ENCODE data around the gene ARMC2.
"Not testable (repeated sequence)": the region's sequence is repeated elsewhere in the genome, so short reads cannot be mapped to it uniquely, and the experiment has no call there.

The ARMC2 gene

DNA sequence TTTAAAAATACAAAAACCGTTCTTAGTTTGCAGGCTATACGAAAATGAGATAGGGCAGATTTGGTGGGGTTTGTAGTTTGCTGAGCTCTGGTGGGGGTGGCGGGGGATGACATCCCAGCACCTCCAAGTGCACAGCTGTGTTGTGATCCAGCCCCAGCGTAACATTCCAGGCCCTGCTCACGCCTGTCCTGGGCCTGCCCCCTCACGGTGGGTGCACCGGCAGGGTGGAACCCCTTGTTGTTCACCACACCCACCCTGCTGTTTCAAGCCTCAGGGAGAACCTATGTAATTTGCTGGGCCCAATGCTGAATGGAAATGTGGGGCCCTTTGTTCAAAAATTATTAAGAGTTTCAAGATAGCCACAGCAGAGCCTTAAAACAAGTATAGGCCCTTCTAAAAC is 25.0 kb downstream of the ARMC2 start:
- H3K4me3 Mint-ChIP-seq, result no peak overlapping the region
- DNase-seq (no peak), ATAC-seq (no peak)
- H3K36me3 Mint-ChIP-seq (ENCODE audit: low read depth), result peaks cover 6% of the 10 kb centered on the region
- H3K27ac Mint-ChIP-seq, result no peak overlapping the region
- no peaks in the 10 kb centered on the region for H3K27me3 Mint-ChIP-seq
- H3K4me1 Mint-ChIP-seq, result peaks cover 43% of the 10 kb centered on the region
- H3K9me3 Mint-ChIP-seq, result no peaks in the 10 kb centered on the region

DNA sequence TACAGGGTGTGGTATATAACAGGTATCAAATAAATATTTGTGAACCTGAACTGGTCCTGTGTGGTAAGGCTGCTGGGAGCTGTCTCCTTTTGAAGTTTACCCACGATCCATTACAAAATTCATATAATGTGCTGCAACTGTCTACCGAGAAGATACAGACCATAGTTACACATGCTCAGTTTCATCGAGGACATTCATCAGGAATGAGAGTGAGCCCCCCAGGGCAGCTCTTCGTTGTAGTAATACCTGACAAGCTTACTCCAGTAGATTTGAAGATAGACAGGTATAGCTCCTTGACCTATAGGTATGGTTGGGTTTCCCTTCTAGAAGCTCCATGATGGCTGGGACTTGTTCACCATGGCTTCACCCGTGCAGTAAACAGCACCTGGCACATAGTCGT is 25.7 kb downstream of the ARMC2 start:
- DNase-seq, result no peak
- Mint-ChIP-seq H3K9me3 (no peaks in the 10 kb centered on the region), H3K4me1 (peaks cover 43% of the 10 kb centered on the region), H3K27ac (peak overlapping the region; percentile 70), H3K4me3 (peak overlapping the region; percentile 59), H3K27me3 (no peaks in the 10 kb centered on the region), H3K36me3 (ENCODE audit: low read depth) (peaks cover 6% of the 10 kb centered on the region)
- ATAC-seq, result no peak

DNA sequence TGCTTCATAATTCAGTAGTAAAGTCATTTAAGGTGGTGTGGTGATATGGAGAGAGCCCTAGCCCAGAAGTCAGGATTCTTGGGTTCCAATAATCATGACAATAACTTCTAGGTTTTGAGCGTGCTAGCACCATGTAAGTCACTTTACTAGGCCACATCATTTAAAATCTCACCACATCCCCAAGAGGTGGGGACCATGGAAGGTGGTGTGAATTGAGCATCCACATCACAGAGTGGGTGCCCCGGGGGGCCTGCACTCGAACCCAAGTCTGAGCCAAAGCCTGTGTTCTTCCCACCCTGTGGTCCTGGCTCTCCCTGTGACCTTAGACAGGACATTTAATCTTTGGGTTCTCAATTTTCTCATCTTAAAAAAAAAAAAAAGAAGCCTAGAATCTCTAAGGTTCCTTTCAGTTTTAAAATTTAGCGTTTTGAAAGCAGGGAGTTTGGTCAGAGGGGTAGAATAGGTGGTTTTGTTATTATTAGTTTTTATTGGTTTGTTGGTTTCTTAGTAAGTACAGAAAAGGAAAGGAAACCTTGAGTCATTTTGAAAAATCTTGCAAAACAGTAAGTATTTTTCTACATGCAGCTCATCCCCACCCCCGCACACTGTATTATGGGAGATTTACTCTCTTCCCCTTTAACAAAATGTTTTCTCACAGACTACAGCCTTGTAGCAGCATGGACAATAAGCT is 26.4 kb downstream of the ARMC2 start:
- ATAC-seq (peak; percentile 92), DNase-seq (peak; percentile 65)
- peak overlapping the region; percentile 70 for H3K27ac Mint-ChIP-seq
- H3K36me3 Mint-ChIP-seq (ENCODE audit: low read depth), result peaks cover 6% of the 10 kb centered on the region
- no peaks in the 10 kb centered on the region for H3K9me3 Mint-ChIP-seq
- peak overlapping the region; percentile 59 for H3K4me3 Mint-ChIP-seq
- H3K27me3 Mint-ChIP-seq, result no peaks in the 10 kb centered on the region
- H3K4me1 Mint-ChIP-seq, result peaks cover 43% of the 10 kb centered on the region

DNA sequence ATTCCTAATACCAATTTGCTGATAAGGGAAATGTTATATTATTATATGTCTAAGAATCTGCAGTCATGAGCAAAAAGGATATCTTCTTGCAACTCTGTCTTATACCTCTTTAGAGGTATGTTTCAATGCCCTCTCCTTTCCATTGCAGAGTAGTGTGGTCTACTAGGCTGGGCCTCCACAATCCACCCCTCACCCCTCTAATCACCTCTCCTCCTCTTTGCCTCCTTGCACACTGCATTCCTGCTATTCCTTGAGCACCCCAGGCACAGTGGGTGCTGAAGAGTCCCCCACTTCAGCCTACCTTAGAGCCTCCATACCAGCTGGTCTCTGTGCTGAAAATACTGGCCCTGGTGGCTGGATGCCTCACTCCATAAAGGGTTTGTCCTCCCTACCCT is 26.9 kb downstream of the ARMC2 start:
- no peaks in the 10 kb centered on the region for H3K9me3 Mint-ChIP-seq
- DNase-seq (no peak), ATAC-seq (peak; percentile 20)
- peak overlapping the region; percentile 70 for H3K27ac Mint-ChIP-seq
- peak overlapping the region; percentile 59 for H3K4me3 Mint-ChIP-seq
- H3K4me1 Mint-ChIP-seq, result peaks cover 43% of the 10 kb centered on the region
- H3K27me3 Mint-ChIP-seq, result no peaks in the 10 kb centered on the region
- peaks cover 6% of the 10 kb centered on the region for H3K36me3 Mint-ChIP-seq (ENCODE audit: low read depth)

DNA sequence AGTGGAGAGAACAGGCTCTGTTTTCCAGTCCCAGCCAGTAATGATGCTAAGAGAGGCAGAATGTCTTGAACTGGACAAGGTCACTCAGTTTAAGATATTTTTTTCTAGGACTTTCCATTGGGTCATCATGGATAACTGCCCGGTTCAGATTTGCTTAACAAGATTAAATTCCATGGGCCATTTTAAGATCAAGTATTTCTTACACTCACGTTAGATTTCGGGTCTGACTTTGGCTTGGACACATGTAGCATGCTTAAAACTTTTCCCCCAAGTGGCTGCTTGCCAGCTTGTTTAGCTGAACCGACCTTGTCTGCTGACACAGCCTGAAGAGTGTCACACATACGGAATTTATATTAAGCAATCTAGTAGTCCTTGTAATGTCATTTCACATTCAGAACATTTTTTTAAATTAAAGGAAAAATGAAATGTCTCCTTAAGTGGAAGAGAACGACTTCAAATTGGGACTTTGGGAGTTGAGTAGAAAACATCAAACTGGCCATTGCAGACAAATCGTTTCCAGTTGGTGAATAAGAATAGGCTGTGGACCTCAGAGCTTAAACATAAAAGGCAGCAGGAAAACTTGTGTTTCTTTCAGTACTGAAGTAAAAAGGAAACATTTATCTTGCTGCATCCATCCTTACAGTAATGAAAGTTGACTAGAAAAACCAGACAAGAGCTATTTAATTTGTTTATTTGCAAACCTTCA is 29.0 kb downstream of the ARMC2 start:
- H3K27me3 Mint-ChIP-seq, result no peaks in the 10 kb centered on the region
- no peak for ATAC-seq
- no peak overlapping the region for H3K27ac Mint-ChIP-seq
- H3K9me3 Mint-ChIP-seq, result peaks cover 8% of the 10 kb centered on the region
- DNase-seq, result no peak
- H3K4me3 Mint-ChIP-seq, result no peak overlapping the region
- peaks cover 39% of the 10 kb centered on the region for H3K4me1 Mint-ChIP-seq
- H3K36me3 Mint-ChIP-seq (ENCODE audit: low read depth), result peaks cover 8% of the 10 kb centered on the region

DNA sequence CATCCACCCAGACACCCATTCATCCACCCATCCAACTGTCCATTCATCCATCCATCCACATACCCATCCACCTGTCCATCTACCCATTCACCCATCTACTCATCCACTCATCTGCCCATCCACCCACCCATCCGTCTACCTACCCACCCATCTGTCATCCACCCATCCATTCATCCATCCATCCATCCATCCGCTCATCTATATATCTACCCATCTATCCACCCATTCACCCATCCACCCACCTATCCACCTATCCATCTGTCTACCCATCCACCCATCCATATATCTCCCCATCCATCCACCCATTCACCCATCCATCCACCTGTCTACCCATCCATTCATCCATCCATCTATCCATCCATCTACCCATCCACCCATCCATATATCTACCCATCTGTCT is 30.7 kb downstream of the ARMC2 start:
- no peak for ATAC-seq
- no peaks in the 10 kb centered on the region for H3K27me3 Mint-ChIP-seq
- no peak for DNase-seq
- peaks cover 18% of the 10 kb centered on the region for H3K9me3 Mint-ChIP-seq
- no peak overlapping the region for H3K27ac Mint-ChIP-seq
- H3K36me3 Mint-ChIP-seq (ENCODE audit: low read depth), result peaks cover 8% of the 10 kb centered on the region
- peaks cover 40% of the 10 kb centered on the region for H3K4me1 Mint-ChIP-seq
- H3K4me3 Mint-ChIP-seq, result no peak overlapping the region

DNA sequence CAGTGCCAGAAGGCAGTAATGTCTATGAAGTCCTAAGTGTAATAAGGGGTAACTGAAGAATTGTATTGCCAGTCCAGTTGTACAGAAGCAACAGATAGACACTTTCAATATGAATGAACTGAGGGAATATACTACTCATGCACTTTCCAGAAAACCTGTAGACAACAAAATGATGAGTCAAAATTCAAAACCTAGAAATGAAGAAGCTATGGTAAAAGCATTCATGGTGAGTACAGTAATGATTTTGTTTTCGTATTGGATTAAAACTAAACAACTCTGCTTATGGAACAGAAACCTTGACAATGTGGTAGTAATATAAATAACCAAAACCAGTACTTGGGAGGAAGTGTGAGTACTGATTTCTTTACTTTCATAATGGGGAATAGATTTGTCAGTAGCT is 35.0 kb downstream of the ARMC2 start:
- Mint-ChIP-seq H3K36me3 (ENCODE audit: low read depth) (peaks cover 4% of the 10 kb centered on the region), H3K9me3 (peaks cover 18% of the 10 kb centered on the region), H3K27ac (peak overlapping the region; percentile 8), H3K4me1 (peaks cover 32% of the 10 kb centered on the region), H3K27me3 (no peaks in the 10 kb centered on the region), H3K4me3 (no peak overlapping the region)
- no peak for DNase-seq
- peak; percentile 92 for ATAC-seq

DNA sequence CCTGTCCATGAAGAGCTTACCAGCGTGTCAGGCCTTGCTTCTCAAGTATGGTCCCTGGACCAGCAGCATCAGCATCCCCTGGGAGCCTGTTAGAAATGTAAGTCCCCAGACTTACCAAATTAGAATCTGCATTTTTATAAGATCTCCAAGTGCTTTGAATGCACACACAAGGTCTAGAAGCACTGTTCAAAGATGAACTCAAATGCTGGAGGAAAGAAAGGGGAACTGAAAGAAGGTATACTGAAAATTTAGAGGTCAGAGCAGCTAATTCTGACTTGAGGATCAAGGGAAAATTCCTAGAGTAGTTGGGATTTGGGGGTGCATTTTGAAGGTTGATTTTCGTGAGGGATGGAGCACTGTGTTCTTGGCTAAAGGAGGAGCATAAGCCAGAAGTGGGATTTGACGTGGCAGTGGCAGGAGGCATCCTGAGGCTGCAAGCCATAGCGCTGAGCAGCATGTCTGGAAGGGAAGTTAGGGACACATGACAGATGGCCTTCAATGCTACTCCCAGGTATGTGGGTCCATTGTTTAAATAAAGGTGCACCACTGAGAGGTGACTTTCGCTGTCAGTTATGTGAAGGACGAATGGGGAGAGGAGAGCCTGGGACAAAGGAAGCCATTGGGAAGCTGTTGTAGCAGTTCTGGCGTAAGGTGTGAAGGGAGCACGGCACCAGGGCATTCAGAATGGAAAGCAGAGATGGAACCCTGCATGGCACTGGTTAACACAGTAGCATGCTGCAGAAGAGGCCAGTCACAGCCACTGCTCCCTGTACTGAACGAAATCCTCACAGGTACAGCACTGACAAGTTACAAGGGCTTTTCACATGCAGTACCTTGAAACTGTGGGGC is 36.2 kb downstream of the ARMC2 start:
- ATAC-seq (no peak), DNase-seq (no peak)
- Mint-ChIP-seq H3K36me3 (ENCODE audit: low read depth) (peaks cover 4% of the 10 kb centered on the region), H3K4me3 (no peak overlapping the region), H3K27me3 (no peaks in the 10 kb centered on the region), H3K9me3 (peaks cover 18% of the 10 kb centered on the region), H3K27ac (peak overlapping the region; percentile 5), H3K4me1 (peaks cover 32% of the 10 kb centered on the region)

DNA sequence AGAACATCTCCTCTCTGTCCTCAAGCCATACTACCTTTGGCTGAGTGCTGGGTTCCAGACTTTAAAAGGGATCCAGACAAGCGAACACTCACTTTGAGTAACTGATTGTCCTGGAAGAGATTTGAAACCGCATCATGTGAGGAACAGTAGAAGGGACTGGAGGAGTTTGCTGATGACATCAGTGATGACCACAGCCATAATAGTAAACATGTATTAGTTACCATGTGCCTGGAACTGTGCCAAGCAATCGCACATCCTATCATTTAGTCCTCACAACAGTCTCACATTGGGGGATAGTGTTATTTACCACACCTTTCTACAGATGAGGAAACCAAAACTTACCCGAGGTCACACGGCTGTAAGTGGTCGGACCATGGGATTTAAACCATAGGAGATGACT is 39.8 kb downstream of the ARMC2 start:
- peaks cover 17% of the 10 kb centered on the region for H3K4me1 Mint-ChIP-seq
- H3K4me3 Mint-ChIP-seq, result no peak overlapping the region
- H3K27ac Mint-ChIP-seq, result no peak overlapping the region
- H3K9me3 Mint-ChIP-seq, result peaks cover 3% of the 10 kb centered on the region
- ATAC-seq (no peak), DNase-seq (no peak)
- H3K27me3 Mint-ChIP-seq, result no peaks in the 10 kb centered on the region
- H3K36me3 Mint-ChIP-seq (ENCODE audit: low read depth), result no peaks in the 10 kb centered on the region

DNA sequence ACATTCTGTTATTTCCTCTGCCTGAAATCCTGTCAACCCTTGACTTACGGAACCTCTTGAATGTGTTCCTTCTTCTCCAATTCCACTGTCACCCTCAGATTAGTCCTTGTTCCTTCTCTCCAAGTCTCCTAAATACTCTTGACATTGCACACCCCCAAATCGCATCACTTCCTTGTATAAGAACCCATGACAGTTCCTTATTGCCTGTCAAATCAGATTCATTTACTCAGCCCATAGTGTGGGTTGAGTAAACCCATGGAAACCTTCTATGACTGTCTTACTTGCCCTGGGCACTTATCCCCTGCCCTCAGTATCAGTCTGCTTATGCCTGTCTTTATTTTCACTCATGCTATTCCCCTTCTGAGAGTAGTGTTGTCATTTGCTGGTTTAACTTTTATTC is 40.5 kb downstream of the ARMC2 start:
- H3K4me1 Mint-ChIP-seq, result peaks cover 10% of the 10 kb centered on the region
- no peaks in the 10 kb centered on the region for H3K36me3 Mint-ChIP-seq (ENCODE audit: low read depth)
- peak; percentile 57 for ATAC-seq
- no peaks in the 10 kb centered on the region for H3K27me3 Mint-ChIP-seq
- H3K4me3 Mint-ChIP-seq, result no peak overlapping the region
- no peaks in the 10 kb centered on the region for H3K9me3 Mint-ChIP-seq
- H3K27ac Mint-ChIP-seq, result no peak overlapping the region
- no peak for DNase-seq

DNA sequence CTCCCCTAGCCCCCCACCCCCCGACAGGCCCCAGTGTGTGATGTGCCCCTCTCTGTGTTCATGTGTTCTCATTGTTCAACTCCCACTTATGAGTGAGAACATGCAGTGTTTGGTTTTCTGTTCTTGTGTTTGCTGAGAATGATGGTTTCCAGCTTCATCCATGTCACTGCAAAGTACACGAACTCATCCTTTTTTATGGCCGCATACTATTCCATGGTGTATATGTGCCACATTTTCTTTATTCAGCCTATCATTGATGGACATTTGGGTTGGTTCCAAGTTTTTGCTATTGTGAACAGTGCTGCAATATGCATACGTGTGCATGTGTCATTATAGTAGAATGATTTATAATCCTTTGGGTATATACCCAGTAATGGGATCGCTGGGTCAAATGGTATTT is 42.7 kb downstream of the ARMC2 start:
- ATAC-seq; H3K36me3 Mint-ChIP-seq (ENCODE audit: low read depth); H3K27me3 Mint-ChIP-seq; H3K27ac Mint-ChIP-seq; H3K9me3 Mint-ChIP-seq; H3K4me3 Mint-ChIP-seq; DNase-seq; H3K4me1 Mint-ChIP-seq: not testable (repeated sequence)

DNA sequence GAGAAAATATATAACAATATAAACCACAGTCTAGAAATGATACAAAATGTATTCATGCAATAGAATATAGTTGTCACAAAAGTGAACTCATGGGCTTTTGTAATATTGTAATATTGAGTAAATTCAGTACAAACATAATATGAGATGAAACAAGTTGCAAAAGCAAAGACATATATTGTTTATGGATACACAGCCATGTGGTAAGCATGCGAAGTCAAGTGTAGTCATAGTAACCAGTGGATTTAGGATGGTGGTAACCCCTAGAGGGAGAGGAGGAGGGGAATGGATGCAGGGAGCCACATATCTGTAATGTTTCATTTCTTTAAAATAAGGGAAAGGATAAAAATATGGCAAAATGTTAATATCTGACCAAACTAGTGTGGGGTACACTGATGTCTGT is 47.3 kb downstream of the ARMC2 start:
- no peaks in the 10 kb centered on the region for H3K9me3 Mint-ChIP-seq
- DNase-seq (no peak), ATAC-seq (peak; percentile 54)
- no peak overlapping the region for H3K27ac Mint-ChIP-seq
- no peaks in the 10 kb centered on the region for H3K27me3 Mint-ChIP-seq
- no peaks in the 10 kb centered on the region for H3K36me3 Mint-ChIP-seq (ENCODE audit: low read depth)
- no peak overlapping the region for H3K4me3 Mint-ChIP-seq
- peaks cover 21% of the 10 kb centered on the region for H3K4me1 Mint-ChIP-seq

DNA sequence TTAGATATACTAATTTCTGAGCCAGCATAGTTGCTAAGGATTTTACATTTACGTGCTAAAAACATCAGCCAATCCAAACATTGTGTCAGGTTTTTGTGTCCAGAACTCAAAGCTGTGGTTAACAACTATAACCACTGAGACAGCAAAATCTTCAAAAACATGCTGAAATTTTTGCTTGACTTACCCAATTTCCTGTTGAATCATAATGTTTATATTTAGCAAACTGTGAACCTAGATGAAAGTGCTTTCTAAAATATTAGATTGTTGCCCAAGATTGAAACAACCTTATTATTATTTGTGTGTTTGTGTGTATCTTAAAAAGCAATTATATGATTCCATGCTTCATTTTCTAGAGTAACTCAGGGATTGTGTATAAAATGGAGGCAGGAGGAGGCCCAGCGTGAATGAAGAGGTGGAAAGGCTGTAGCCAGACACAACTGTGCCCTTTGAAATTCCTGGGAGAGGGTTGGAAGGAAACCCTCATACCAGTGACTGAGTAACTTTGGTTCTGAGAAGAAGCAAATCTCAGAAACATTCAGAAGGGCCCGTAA is 48.0 kb downstream of the ARMC2 start:
- ATAC-seq, result peak; percentile 36
- peak overlapping the region; percentile 75 for H3K27ac Mint-ChIP-seq
- DNase-seq, result no peak
- H3K9me3 Mint-ChIP-seq, result no peaks in the 10 kb centered on the region
- peak overlapping the region; percentile 32 for H3K4me3 Mint-ChIP-seq
- no peaks in the 10 kb centered on the region for H3K27me3 Mint-ChIP-seq
- H3K36me3 Mint-ChIP-seq (ENCODE audit: low read depth), result no peaks in the 10 kb centered on the region
- peaks cover 23% of the 10 kb centered on the region for H3K4me1 Mint-ChIP-seq

DNA sequence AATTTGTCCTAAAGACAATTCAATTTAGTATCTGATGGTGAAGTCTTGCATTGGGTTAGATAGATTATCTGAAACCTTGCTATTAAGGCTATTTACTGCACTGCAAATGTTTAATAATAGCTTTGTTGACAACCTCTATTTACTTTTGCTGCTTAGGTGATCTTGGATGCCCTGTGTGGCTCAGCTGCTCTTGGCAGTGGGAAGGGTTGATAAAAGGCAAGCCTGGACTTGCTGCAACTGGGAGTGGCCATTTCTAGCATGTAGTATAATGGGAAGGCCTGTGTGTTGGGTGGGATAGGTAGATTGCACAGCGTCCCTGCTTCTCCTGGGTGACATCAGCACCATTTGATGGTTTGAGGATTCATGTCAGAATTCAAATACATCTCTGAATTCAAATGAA is 49.1 kb downstream of the ARMC2 start:
- no peak overlapping the region for H3K27ac Mint-ChIP-seq
- H3K9me3 Mint-ChIP-seq, result no peaks in the 10 kb centered on the region
- no peak for DNase-seq
- no peak for ATAC-seq
- H3K36me3 Mint-ChIP-seq (ENCODE audit: low read depth), result no peaks in the 10 kb centered on the region
- H3K4me3 Mint-ChIP-seq, result no peak overlapping the region
- no peaks in the 10 kb centered on the region for H3K27me3 Mint-ChIP-seq
- peaks cover 33% of the 10 kb centered on the region for H3K4me1 Mint-ChIP-seq

Data from activated naive CD8-positive, alpha-beta T cell treated with anti-CD3 and anti-CD28 coated beads, Interleukin-2, amount 50 U/mL, for 24 hours (primary cell).